ENCODE results near the gene CINP. TPM values are rescaled to one million over a fixed set of nuclear protein-coding genes. Genes with fewer than 3 reads are reported as not detected.

The CINP gene
- total and polyA plus RNA-seq, 2 of the 8 experiments (the other 6 are each of a cell fraction or from before 2014, with no cell fraction given), result 47.8 to 51.6 TPM

DNA sequence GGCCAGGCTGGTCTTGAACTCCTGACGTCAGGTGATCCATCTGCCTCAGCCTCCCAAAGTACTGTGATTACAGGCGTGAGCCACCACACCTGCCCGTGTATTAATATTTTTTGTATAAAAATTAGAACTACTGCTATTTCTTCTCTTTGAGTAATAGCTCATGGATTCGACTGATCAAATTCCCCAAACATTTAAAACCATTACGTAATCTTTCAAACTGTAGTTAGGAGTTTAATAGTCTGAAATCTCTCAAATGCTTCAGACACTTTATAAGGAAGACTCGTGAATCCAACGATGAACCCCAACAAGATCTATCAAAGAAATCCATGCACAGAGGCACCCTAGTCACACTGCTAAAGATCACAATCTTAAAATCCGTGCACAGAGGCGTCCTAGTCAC is 16.1 kb upstream of the CINP start (continued):
- no peak for TF ChIP-seq RBBP5 (IDR thresholded peaks at IDR 0.05; ENCODE audit: borderline replicate concordance, low read depth, low read length)
- TF ChIP-seq SIRT6 (IDR thresholded peaks at IDR 0.05; ENCODE audit: low read length), result no peak
- no peak for TF ChIP-seq CHD2 (IDR thresholded peaks at IDR 0.05; ENCODE audit: low read length)
- no peak for TF ChIP-seq RAD21 (IDR thresholded peaks at IDR 0.05 in 1 of 2, conservative IDR thresholded peaks at IDR 0.05 in 1 of 2; ENCODE audit: low read depth in 2 of 2, low read length in 2 of 2)
- TF ChIP-seq MAX (IDR thresholded peaks at IDR 0.05), result no peak
- TF ChIP-seq, protein P1, sequence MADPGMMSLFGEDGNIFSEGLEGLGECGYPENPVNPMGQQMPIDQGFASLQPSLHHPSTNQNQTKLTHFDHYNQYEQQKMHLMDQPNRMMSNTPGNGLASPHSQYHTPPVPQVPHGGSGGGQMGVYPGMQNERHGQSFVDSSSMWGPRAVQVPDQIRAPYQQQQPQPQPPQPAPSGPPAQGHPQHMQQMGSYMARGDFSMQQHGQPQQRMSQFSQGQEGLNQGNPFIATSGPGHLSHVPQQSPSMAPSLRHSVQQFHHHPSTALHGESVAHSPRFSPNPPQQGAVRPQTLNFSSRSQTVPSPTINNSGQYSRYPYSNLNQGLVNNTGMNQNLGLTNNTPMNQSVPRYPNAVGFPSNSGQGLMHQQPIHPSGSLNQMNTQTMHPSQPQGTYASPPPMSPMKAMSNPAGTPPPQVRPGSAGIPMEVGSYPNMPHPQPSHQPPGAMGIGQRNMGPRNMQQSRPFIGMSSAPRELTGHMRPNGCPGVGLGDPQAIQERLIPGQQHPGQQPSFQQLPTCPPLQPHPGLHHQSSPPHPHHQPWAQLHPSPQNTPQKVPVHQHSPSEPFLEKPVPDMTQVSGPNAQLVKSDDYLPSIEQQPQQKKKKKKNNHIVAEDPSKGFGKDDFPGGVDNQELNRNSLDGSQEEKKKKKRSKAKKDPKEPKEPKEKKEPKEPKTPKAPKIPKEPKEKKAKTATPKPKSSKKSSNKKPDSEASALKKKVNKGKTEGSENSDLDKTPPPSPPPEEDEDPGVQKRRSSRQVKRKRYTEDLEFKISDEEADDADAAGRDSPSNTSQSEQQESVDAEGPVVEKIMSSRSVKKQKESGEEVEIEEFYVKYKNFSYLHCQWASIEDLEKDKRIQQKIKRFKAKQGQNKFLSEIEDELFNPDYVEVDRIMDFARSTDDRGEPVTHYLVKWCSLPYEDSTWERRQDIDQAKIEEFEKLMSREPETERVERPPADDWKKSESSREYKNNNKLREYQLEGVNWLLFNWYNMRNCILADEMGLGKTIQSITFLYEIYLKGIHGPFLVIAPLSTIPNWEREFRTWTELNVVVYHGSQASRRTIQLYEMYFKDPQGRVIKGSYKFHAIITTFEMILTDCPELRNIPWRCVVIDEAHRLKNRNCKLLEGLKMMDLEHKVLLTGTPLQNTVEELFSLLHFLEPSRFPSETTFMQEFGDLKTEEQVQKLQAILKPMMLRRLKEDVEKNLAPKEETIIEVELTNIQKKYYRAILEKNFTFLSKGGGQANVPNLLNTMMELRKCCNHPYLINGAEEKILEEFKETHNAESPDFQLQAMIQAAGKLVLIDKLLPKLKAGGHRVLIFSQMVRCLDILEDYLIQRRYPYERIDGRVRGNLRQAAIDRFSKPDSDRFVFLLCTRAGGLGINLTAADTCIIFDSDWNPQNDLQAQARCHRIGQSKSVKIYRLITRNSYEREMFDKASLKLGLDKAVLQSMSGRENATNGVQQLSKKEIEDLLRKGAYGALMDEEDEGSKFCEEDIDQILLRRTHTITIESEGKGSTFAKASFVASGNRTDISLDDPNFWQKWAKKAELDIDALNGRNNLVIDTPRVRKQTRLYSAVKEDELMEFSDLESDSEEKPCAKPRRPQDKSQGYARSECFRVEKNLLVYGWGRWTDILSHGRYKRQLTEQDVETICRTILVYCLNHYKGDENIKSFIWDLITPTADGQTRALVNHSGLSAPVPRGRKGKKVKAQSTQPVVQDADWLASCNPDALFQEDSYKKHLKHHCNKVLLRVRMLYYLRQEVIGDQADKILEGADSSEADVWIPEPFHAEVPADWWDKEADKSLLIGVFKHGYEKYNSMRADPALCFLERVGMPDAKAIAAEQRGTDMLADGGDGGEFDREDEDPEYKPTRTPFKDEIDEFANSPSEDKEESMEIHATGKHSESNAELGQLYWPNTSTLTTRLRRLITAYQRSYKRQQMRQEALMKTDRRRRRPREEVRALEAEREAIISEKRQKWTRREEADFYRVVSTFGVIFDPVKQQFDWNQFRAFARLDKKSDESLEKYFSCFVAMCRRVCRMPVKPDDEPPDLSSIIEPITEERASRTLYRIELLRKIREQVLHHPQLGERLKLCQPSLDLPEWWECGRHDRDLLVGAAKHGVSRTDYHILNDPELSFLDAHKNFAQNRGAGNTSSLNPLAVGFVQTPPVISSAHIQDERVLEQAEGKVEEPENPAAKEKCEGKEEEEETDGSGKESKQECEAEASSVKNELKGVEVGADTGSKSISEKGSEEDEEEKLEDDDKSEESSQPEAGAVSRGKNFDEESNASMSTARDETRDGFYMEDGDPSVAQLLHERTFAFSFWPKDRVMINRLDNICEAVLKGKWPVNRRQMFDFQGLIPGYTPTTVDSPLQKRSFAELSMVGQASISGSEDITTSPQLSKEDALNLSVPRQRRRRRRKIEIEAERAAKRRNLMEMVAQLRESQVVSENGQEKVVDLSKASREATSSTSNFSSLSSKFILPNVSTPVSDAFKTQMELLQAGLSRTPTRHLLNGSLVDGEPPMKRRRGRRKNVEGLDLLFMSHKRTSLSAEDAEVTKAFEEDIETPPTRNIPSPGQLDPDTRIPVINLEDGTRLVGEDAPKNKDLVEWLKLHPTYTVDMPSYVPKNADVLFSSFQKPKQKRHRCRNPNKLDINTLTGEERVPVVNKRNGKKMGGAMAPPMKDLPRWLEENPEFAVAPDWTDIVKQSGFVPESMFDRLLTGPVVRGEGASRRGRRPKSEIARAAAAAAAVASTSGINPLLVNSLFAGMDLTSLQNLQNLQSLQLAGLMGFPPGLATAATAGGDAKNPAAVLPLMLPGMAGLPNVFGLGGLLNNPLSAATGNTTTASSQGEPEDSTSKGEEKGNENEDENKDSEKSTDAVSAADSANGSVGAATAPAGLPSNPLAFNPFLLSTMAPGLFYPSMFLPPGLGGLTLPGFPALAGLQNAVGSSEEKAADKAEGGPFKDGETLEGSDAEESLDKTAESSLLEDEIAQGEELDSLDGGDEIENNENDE (IDR thresholded peaks at IDR 0.05; ENCODE audit: insufficient replicate concordance, low read length), result no peak
